ENCODE results near the gene SBF2.

SBF2 gene

DNA sequence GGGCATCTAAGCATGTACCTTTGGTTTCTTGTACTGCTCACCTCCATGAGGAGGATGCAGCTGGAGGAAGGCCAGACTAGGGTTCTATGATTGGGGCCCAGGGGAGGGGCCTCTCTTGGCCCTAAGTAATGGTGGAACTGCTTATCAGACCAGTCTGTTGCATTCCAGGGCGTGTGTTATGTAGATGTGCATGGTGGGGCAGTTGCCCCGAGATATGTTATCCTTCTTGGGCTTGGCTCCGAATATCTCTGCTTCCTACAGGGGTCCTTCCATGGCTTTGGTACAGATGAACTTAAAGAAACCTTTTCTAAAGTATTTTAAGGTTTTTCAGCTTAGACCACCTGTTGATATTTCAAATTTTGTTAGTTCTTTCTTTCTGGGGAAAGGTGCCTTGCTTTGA is 504.1 kb downstream of the SBF2 start:
- Histone ChIP-seq H3K79me2 (ENCODE audit: insufficient read depth, low read length) (no peaks in the 10 kb centered on the region), H3K4me1 (ENCODE audit: insufficient read depth, low read length) (no peaks in the 10 kb centered on the region), H3K27ac (ENCODE audit: low read length) (no peak overlapping the region), H3K4me3 (ENCODE audit: low read depth in 1 of 2, low read length in 2 of 2) (no peak overlapping the region), H3K36me3 (ENCODE audit: insufficient read depth, low read length) (peaks cover 28% of the 10 kb centered on the region), H3K27me3 (ENCODE audit: insufficient read depth, low read length, poor library complexity) (no peaks in the 10 kb centered on the region), H3K9me3 (ENCODE audit: insufficient read depth, low read length, severe bottlenecking) (no peaks in the 10 kb centered on the region), H4K20me1 (ENCODE audit: insufficient read depth, low read length) (no peaks in the 10 kb centered on the region), H3K4me2 (ENCODE audit: insufficient read depth, low read length) (no peak overlapping the region), H2AFZ (ENCODE audit: low read depth, low read length) (no peak overlapping the region), H3K9ac (ENCODE audit: low read depth, low read length) (no peak overlapping the region)
- TF ChIP-seq, protein P1, sequence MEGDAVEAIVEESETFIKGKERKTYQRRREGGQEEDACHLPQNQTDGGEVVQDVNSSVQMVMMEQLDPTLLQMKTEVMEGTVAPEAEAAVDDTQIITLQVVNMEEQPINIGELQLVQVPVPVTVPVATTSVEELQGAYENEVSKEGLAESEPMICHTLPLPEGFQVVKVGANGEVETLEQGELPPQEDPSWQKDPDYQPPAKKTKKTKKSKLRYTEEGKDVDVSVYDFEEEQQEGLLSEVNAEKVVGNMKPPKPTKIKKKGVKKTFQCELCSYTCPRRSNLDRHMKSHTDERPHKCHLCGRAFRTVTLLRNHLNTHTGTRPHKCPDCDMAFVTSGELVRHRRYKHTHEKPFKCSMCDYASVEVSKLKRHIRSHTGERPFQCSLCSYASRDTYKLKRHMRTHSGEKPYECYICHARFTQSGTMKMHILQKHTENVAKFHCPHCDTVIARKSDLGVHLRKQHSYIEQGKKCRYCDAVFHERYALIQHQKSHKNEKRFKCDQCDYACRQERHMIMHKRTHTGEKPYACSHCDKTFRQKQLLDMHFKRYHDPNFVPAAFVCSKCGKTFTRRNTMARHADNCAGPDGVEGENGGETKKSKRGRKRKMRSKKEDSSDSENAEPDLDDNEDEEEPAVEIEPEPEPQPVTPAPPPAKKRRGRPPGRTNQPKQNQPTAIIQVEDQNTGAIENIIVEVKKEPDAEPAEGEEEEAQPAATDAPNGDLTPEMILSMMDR (IDR thresholded peaks at IDR 0.05; ENCODE audit: borderline replicate concordance, extremely low read depth, low read length, poor library complexity, severe bottlenecking), result no peak
- no peak for TF ChIP-seq EZH2 (IDR thresholded peaks at IDR 0.05; ENCODE audit: borderline replicate concordance, low read depth, low read length, severe bottlenecking)
- ATAC-seq (ENCODE audit: insufficient read depth, low read depth) (no peak), DNase-seq (no peak)

DNA sequence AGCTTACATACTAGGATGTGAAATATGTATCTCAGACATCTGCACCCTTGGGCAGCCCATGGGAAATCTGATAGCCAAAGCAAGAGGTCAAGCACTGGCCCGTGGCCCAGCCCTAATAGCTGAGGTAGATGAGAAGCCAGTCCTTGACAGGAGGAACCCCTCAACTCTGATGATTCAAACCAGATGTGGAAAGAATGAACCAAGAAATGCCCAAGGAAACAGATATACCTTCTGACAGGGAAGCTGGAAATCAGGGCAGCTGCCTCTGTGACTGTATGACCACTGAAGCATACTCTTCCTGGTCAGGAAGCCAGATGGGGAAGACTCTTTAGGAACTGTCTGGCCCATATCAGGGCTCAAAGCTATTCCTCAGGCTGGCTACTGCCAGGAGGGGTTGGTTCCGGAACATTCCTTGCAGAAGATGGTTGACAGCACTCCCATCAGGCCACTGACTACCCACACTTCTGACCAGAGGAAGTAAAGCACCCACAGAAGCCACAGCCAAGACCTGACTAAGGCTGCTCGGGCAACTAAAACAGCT is 506.0 kb downstream of the SBF2 start:
- peaks cover 34% of the 10 kb centered on the region for H3K36me3 ChIP-seq (ENCODE audit: insufficient read depth, low read length)
- H4K20me1 ChIP-seq (ENCODE audit: insufficient read depth, low read length), result no peaks in the 10 kb centered on the region
- TF ChIP-seq, protein P1 (IDR thresholded peaks at IDR 0.05; ENCODE audit: borderline replicate concordance, extremely low read depth, low read length, poor library complexity, severe bottlenecking), result no peak
- no peak for TF ChIP-seq EZH2 (IDR thresholded peaks at IDR 0.05; ENCODE audit: borderline replicate concordance, low read depth, low read length, severe bottlenecking)
- H3K9me3 ChIP-seq (ENCODE audit: insufficient read depth, low read length, severe bottlenecking), result no peaks in the 10 kb centered on the region
- H2AFZ ChIP-seq (ENCODE audit: low read depth, low read length), result no peak overlapping the region
- H3K27me3 ChIP-seq (ENCODE audit: insufficient read depth, low read length, poor library complexity), result no peaks in the 10 kb centered on the region
- H3K4me3 ChIP-seq (ENCODE audit: low read depth in 1 of 2, low read length in 2 of 2), result no peak overlapping the region
- ATAC-seq (ENCODE audit: insufficient read depth, low read depth), result no peak
- H3K79me2 ChIP-seq (ENCODE audit: insufficient read depth, low read length), result no peaks in the 10 kb centered on the region
- no peaks in the 10 kb centered on the region for H3K4me1 ChIP-seq (ENCODE audit: insufficient read depth, low read length)
- DNase-seq, result no peak
- H3K27ac ChIP-seq (ENCODE audit: low read length), result peak overlapping the region; percentile 19; the same call in 1 of the 2 replicates
- H3K9ac ChIP-seq (ENCODE audit: low read depth, low read length), result no peak overlapping the region
- H3K4me2 ChIP-seq (ENCODE audit: insufficient read depth, low read length), result no peak overlapping the region

DNA sequence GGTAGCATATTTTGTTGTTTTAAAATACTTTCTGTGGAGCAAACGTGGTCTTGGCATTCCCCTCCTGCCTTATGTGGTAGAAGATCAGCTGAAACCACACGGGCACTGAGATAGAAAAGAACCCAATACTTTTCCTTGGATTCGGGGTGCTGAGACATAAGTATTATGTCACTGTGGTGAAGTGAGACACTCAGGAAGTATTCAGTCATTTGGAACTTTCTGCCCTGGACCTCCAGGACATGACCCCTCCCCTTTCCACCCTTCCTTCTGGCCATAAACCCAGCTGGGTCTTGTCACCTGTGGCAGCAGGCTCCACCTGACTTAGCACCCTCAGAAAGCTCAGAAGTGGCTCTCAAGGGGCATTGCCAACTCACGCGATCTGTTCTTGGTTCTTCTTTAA is 506.8 kb downstream of the SBF2 start:
- no peaks in the 10 kb centered on the region for H3K9me3 ChIP-seq (ENCODE audit: insufficient read depth, low read length, severe bottlenecking)
- DNase-seq (no peak), ATAC-seq (ENCODE audit: insufficient read depth, low read depth) (no peak)
- H3K27me3 ChIP-seq (ENCODE audit: insufficient read depth, low read length, poor library complexity), result no peaks in the 10 kb centered on the region
- H3K79me2 ChIP-seq (ENCODE audit: insufficient read depth, low read length), result no peaks in the 10 kb centered on the region
- H3K4me3 ChIP-seq (ENCODE audit: low read depth in 1 of 2, low read length in 2 of 2), result no peak overlapping the region
- no peak overlapping the region for H3K4me2 ChIP-seq (ENCODE audit: insufficient read depth, low read length)
- no peak overlapping the region for H2AFZ ChIP-seq (ENCODE audit: low read depth, low read length)
- H3K4me1 ChIP-seq (ENCODE audit: insufficient read depth, low read length), result no peaks in the 10 kb centered on the region
- H3K36me3 ChIP-seq (ENCODE audit: insufficient read depth, low read length), result peaks cover 34% of the 10 kb centered on the region
- no peak for TF ChIP-seq EZH2 (IDR thresholded peaks at IDR 0.05; ENCODE audit: borderline replicate concordance, low read depth, low read length, severe bottlenecking)
- TF ChIP-seq, protein P1 (IDR thresholded peaks at IDR 0.05; ENCODE audit: borderline replicate concordance, extremely low read depth, low read length, poor library complexity, severe bottlenecking), result no peak
- no peak overlapping the region for H3K27ac ChIP-seq (ENCODE audit: low read length)
- no peaks in the 10 kb centered on the region for H4K20me1 ChIP-seq (ENCODE audit: insufficient read depth, low read length)
- no peak overlapping the region for H3K9ac ChIP-seq (ENCODE audit: low read depth, low read length)
